OCI-LY3 (cell line): ENCODE measurements around the gene UPK3A.

Experiments
- CTCF ChIP-seq: fragments of 200-600, 300-600 bp; sonication (generic); IDR thresholded peaks from 2 replicates; pipeline ENCODE4 v1.5.1; 2014; ENCODE audit warnings: antibody characterized with exemption, low read length, low read depth
- EZH2phosphoT487 ChIP-seq: fragments of 200-600 bp; shearing (Covaris generic); IDR thresholded peaks from 2 replicates; pipeline ENCODE4 v1.6.1; 2018; ENCODE audit warnings: antibody characterized with exemption, mixed run types, low read depth

GRCh38 chr22:45332001-45332400, 47.3 kb downstream of the UPK3A start:
- TF ChIP-seq CTCF, result no peak
- no peak for TF ChIP-seq EZH2phosphoT487
